Choroid plexus epithelial cell (primary cell): ENCODE data around the gene CD300LD.
"Not testable (repeated sequence)": the region's sequence is repeated elsewhere in the genome, so short reads cannot be mapped to it uniquely, and the experiment has no call there.

ENCODE experiments used
- DNase-seq: peaks from one replicate; pipeline ENCODE4 v3.0.0-alpha.2; 2010; ENCODE audit warnings: low read depth
- H3K4me3 ChIP-seq: 2 replicates; pipeline ENCODE4 v1.5.1; 2011; ENCODE audit warnings: low read depth, mild to moderate bottlenecking, control low read depth, low read length, moderate library complexity
- CTCF ChIP-seq: conservative IDR thresholded peaks from 2 replicates; pipeline ENCODE4 v1.5.1; 2011; ENCODE audit warnings: low read depth, mild to moderate bottlenecking, control low read depth, inconsistent platforms, low read length, moderate library complexity

CD300LD gene

DNA sequence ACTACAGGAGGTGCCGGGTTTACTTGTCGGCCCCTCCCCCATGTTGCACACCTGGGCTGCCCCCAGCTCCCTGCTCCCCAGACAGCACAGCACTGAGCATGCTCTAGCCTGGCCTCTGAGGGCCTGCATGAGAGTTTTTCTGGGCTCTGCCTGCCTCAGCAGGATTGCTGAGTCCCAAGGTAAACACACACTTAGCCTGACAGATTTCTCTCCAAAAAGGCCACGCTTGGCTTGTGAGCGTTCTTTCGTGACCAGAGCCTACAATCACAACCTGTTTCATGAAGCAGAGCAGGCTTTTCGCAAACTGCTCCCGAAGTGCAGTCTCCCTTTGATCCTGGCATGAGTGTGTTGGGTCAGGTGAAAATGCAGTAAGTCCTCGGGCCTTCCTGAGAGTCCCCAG lies 41.2 kb upstream of the CD300LD start:
- no peak overlapping the region for H3K4me3 ChIP-seq
- no peak for DNase-seq
- no peak for TF ChIP-seq CTCF

GRCh38 chr17:74632617-74633016 lies 40.5 kb upstream of the CD300LD start:
- no peak for DNase-seq
- no peak for TF ChIP-seq CTCF
- no peak overlapping the region for H3K4me3 ChIP-seq

- H3K4me3 ChIP-seq = no peak overlapping the region
- TF ChIP-seq CTCF = no peak
- DNase-seq = peak; percentile 2
These were observed 39.7 kb upstream of the CD300LD start for GRCh38 chr17:74631468-74632450.

DNA sequence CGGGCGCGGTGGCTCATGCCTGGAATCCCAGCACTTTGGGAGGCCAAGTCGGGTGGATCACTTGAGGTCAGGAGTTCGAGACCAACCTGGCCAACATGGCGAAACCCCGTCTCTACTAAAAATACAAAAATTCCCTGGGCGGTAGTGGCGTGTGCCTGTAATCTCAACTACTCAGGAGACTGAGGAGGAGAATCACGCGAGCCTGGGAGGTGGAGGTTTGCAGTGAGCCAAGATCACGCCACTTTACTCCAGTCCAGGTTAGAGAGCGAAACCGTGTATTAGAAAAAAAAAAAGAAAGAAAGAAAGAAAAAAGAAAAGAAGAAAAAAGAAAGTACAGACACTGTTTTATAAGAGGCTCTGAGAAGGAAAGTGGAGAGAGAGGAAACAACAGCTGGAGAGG lies 38.2 kb upstream of the CD300LD start:
- not testable (repeated sequence) for DNase-seq

DNA sequence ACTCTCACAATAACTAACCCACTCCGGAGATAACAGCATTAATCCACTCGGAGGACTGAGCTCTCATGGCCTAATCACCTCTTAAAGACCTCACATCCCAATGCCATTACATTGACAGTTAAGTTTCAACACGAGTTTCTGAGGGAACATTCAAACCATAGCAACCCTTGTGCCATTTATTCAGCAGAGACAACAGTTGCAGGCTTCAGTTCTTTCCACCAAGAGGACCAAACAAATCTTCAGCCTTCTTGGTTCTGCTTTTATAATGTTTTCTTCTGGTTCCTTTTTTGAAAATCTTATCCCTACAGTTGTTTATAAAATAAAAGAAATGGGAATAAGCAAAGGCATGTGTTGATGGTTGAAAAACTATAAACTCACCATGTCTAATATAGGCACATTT lies 33.6 kb upstream of the CD300LD start:
- no peak for DNase-seq
- TF ChIP-seq CTCF = no peak
- no peak overlapping the region for H3K4me3 ChIP-seq

More for the DNA sequence above, 38.2 kb upstream of the CD300LD start:
- not testable (repeated sequence) for H3K4me3 ChIP-seq

GRCh38 chr17:74624131-74624530 lies 32.0 kb upstream of the CD300LD start:
- H3K4me3 ChIP-seq = no peak overlapping the region
- no peak for TF ChIP-seq CTCF
- no peak for DNase-seq

DNA sequence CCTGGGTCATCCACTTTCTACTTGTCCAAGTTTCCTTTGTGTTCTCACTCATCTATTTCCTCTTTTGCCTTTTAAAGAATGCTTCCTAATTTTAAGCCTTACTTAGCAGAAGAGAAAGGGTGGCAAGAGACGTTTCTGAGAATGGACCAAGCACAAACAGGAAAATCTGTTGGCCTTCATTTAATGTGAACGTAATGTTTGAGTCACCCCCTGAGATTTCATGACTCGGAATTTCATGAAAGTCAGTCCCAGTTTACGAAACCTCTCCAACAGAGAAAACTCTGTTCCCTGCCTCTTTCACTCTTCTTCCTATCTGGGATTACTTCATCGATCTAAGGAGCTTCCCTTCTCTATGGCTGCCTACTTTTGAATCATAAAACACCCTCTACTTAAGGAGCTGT lies 31.6 kb upstream of the CD300LD start, which contains the start of gene CD300E:
Gene CD300E (minus strand): TSS at position 46 of the 401 bp plus-strand sequence. CDS start 117 bp downstream, outside the sequence.
- no peak for TF ChIP-seq CTCF
- DNase-seq = no peak
- no peak within 1 kb of the TSS for H3K4me3 ChIP-seq
